ENCODE data around the gene TMEM131.

Gene TMEM131

DNA sequence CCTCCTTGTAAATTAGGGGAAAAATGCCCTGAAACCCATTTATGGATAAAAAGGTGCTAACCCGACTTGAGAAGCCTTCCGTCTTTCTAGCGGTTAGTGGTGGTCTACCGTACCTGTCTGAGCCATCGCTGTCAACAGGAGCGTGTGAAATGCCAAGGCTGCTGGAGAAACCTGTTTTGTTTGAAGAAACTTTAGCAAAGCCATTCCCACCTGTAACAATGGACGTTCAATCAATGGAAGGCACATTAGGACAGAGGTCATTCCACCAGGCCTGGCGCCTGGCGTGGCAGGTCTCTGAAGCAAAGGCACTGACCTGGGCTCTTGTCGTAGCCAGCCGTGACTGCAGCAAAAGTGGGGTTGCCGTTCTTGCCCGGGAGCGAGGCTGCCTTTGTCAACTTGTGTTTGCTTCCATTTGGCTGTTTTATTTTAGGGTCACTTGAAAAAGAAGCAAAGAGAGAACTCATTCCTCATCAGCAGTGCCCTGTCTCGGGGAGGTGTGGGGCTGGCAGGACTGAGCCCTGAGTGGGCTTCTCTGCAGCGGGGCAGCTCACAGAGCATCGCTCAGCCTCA is 235.2 kb downstream of the TMEM131 start:
- DNase-seq (ENCODE audit: low spot score) = no peak

DNA sequence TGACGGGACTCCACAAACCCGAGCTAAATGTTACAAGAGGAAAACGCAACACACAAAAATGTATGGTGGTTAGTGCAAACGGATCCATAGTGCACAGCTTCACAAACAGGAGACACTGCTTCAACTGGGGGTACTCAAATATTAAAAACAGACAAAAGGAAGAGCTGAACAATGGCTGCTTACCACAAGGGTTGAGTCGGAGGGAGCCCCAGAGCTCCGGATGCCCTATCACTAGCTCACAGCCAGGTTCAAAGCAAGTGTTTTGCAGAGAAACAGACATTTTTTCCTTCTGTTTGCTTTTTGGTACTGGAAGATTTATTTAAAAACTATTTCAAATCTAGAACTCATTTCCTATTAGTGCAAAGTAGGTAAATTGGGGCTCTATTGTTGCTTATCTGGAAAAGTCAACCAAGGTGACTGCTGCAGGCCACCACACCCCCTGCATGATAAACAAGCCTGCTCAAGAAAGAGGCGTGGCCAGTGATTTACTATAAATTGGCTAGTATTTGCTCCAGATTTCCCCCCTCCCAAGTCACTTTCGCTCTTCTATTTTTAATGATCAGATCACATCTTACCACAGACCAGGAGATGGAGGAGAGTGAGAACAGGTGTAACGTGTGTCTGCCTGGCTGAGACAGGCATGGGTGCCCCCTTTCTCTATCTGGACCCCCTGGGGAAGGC is 235.9 kb downstream of the TMEM131 start:
- no peak for DNase-seq (ENCODE audit: low spot score)

DNA sequence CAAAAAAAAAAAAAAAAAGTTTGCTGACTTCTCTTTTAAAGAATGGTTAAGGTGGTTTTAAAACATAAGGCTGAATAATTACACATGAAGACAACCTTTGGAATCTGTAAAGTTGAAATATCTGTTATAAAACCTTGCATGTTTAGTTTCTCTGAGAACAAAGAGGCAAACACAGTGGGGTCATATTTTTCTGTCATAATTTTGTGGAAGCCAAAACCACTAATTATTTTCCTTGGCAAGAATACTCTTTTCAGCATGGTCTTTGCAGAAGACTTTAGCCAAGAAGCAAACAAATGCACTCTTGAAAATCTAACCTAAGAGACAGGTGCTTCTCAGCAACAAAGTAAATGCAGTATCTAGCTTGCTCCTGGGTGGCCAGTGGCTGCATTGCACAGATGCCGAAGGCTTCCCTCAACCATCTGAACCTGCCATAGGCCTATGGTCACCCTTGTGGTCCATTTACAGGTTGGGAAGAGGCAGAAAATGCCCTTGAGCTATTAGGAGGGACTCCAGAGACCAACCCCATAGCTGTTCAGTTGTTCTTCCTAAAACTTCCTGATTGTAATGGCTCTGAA is 237.5 kb downstream of the TMEM131 start:
- DNase-seq (ENCODE audit: low spot score) = no peak

DNA sequence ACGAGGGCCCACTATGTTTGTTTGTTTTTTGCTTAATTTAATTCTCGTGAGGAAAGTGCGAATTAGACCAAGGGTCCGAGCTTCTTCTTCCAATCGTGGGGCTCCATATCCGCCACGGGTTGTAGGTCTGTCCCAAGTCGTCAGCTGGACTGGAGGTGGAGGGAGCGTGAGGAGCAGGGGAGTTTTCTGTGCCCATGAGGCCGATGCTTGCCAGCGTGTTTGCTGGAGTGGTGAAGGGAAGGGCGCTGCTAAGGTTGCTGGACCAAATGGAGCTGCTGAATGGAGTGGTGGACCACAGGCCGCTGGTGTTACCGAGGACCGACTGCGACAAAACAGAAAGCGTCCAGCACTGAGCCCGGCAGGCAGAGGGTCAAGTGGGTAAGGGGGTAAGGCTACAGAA is 238.7 kb downstream of the TMEM131 start:
- no peak for DNase-seq (ENCODE audit: low spot score)

DNA sequence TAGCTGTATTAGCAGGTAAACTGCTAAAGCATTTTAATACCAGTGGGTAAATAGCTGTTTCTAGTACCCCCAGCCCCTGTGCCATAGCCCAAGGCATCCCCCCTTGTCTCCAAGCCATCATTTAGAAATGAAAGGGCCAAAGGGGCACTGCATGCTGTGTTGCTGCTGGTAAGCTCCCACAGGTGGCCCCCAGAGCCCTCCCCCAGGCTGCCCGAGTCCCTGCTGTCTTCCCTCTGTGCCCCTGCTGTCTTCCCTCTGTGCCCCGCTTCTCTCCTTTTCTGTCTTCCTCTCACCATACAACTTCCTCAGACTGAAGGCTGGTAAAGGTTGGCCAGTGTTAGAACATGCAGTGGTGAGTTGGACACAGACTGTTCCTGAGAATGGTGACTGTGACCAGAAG is 240.3 kb downstream of the TMEM131 start:
- DNase-seq (ENCODE audit: low spot score) = no peak

DNA sequence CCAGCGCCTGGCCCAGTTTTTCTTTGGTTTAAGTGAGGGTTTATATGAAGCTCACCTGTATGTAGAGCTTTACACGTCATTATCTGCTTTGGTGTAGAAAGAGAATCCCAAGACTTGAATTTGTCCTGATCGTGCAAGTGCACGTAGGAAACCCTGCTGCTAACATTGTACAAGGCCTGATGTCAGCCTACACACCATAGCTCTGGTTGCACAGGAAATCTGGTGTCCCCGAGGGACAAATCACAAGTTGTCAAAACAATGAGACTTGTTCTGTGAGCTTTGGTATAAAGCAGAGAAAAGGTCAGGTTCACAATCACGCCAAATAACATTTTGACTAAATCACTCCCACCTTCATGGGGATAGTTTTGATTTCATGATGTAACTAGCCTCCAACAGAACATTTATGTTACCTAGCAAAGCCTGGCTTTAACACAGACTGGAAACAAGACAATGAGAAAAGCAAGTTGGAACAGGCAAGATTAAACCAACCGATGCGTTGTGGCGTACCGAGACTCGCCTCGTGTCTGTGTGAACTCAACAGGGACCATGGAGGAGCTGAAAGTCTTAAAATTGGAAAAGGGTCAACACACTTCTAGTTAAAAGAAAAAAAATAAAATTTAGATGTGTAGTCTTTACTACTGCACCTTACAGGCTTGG is 240.9 kb downstream of the TMEM131 start:
- DNase-seq (ENCODE audit: low spot score) = no peak

- no peak for DNase-seq (ENCODE audit: low spot score)
These were observed 243.1 kb downstream of the TMEM131 start for GRCh38 chr2:97752342-97753334.

- no peak for DNase-seq (ENCODE audit: low spot score)
These were observed 244.0 kb downstream of the TMEM131 start for GRCh38 chr2:97751752-97752151.

- no peak for DNase-seq (ENCODE audit: low spot score)
These were observed 245.7 kb downstream of the TMEM131 start for GRCh38 chr2:97750017-97750416.

DNA sequence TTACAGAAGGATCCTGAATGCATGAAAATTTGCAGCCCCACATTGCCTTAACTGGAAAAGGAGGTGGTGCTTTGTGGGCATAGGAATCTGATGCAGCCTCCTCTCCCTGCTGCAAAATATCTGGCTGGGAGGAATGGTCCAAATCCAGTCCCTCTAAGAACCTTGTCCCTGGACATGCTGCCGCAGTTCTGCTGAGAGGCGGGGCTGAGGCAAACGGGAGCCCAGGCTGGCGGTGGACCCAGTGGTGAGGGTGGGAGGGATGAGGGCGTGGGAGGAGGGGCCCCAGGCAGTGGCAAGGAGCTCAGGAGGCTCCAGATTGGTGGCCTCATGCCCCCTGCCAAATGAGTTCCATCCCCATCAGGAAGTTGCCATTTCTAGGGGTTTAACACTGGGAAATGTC is 246.2 kb downstream of the TMEM131 start:
- no peak for DNase-seq (ENCODE audit: low spot score)

GRCh38 chr2:97747716-97748115 is 248.0 kb downstream of the TMEM131 start:
- no peak for DNase-seq (ENCODE audit: low spot score)

DNA sequence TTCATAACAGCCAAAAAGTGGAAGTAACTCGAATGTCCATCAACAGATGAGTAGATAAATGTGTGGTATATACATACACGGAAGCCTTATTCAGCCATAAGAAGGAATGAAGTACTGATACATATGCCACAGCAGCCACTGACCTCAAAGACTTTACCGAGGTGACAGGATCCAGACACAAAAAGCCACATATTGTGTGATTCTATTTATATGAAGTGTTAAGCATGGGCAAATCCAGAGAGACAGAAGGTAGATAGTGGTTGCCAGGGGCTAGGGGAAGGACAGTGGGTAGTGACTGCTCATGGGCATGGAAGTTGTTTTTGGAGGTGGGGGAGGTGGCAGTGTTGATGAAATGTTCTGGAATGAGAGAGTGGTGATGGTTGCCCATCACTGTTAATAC is 248.5 kb downstream of the TMEM131 start:
- no peak for DNase-seq (ENCODE audit: low spot score)

GRCh38 chr2:97745474-97746174 is 250.1 kb downstream of the TMEM131 start:
- DNase-seq (ENCODE audit: low spot score) = no peak

DNA sequence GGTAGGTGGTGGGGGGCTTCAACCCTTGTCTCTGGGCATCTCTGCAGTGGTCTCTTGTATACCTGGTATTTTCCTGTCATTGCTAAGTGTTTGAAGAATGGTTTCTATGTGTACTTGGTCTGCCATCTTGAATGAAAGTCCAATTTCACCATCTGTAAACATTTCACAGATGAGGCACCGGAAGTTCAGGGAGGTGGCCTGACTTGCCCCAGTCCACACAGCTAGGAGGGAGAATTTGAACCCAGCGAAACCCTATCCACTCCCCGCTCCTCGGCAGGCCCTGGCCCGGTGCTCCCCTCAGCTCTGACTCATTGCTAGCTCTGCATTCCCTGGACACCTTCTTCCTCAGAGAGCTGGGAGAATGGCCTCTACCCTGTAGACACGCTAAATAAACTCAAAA is 251.8 kb downstream of the TMEM131 start:
- no peak for DNase-seq (ENCODE audit: low spot score)

DNA sequence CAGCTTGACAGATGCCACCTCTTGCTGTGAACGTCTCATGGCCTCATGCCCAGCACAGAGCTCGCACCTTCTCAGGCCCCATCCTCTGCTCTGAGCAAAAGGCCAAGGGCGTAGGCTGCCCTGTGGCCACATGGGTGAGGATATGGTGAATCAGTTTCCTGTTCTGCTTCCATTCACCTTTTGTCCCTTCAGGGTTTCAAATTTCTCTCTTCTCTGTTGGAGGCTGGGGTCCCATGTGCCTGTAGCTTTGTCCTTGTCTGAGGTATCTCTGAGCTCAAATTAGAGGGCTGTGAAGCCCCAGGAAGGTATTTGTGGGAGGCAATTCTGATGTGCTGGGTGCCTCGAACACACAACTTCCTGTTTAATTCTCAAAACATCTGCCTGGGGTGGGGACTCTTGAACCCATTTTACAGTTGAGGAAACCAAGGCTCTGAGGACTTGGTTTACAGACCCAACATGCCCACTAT is 253.3 kb downstream of the TMEM131 start:
- DNase-seq (ENCODE audit: low spot score) = no peak

DNA sequence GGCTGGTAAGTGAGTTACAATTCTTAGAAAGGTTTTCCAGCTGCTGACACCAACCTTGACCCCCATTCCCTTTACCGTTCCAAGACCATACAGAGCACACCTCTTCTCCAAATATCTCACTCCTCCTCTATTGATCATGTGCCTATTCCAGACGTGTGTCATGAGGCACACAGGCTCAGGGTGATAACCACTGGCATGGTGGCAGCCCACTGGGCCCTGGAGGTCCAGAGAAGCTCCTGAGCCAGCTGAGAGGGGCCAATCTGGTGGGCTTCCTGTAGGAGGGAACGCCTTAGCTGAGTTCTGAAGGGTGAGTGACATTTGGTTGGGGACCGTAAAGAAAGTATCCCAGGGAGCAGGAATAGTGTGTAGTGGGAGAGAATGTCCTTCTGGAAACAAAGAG is 254.1 kb downstream of the TMEM131 start:
- no peak for DNase-seq (ENCODE audit: low spot score)

DNA sequence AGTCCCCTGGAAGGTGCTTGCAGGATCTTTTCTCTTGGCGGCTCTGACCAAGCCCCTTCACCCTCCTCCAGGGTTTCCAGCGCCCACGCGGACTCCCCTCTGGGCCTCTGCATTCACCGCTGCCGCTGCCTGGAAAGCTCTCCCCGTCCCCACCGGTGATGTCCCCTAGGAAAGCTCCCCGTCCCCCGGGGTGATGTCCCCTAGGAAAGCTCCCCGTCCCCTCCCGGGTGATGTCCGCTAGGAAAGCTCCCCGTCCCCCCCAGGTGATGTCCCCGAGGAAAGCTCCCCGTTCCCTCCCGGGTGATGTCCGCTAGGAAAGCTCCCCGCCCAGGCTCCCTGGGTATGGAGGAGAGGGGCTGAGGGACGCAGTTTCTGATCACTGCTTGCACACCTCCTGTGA is 254.5 kb downstream of the TMEM131 start:
- no peak for DNase-seq (ENCODE audit: low spot score)

DNA sequence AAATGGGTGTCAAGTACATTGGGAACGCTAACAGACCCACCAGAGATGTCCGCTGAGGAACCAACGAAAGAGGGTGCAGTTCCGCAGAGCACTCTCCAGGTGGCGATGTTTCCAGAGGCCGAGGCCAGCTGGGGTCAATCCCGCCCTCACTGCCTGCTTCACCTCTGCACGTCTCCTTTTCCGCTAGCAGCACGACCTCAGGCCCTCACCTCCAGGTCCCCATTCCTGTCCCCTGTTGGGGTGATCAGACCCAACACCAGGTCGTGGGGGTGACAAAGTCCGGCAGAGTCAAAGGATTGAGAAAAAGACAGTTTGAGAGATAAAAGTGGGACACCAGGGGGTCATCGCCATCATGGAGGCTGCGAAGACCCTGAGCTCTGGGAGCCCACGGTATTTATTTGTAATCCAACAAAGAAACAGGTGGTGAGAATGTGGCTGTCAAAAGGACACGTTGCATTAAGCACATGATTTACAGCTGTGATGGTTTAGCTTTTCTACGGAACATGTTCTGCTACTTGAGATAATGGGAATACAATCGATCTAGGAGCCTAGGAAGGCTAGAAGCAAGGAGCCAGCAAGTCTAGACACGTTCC is 255.1 kb downstream of the TMEM131 start:
- no peak for DNase-seq (ENCODE audit: low spot score)

DNA sequence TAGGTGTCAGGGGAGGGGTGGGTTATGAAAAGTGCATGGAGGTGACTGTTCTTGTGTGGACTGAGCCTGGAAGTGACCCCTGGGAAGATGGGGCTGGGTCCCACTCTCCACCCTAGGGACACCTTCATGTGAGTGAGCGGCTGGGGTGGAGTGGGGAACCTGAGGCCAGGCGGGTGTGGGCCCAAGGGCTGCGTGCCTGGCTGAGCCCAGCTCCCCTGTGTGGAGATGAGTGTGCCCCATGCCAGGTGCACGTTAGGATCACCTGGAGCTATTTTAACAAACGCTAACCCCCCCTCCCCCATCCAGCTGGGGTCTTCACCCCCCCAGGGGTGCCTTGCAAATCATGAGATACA is 255.9 kb downstream of the TMEM131 start:
- no peak for DNase-seq (ENCODE audit: low spot score)

GRCh38 chr2:97739020-97739892 is 256.5 kb downstream of the TMEM131 start:
- no peak for DNase-seq (ENCODE audit: low spot score)

Data from putamen (tissue), 1 donor.